ENCODE results near the gene ARHGAP24. TPM values are rescaled to one million over a fixed set of nuclear protein-coding genes. Genes with fewer than 3 reads are reported as not detected.
A peak's percentile ranks its signal among the peaks of the same experiment; 100 is the strongest.
"Not testable (repeated sequence)": the region's sequence is repeated elsewhere in the genome, so short reads cannot be mapped to it uniquely, and the experiment has no call there.

Gene ARHGAP24
- total and polyA plus RNA-seq, 12 donors, result 6.7 to 35.5 (median 23.9) TPM

DNA sequence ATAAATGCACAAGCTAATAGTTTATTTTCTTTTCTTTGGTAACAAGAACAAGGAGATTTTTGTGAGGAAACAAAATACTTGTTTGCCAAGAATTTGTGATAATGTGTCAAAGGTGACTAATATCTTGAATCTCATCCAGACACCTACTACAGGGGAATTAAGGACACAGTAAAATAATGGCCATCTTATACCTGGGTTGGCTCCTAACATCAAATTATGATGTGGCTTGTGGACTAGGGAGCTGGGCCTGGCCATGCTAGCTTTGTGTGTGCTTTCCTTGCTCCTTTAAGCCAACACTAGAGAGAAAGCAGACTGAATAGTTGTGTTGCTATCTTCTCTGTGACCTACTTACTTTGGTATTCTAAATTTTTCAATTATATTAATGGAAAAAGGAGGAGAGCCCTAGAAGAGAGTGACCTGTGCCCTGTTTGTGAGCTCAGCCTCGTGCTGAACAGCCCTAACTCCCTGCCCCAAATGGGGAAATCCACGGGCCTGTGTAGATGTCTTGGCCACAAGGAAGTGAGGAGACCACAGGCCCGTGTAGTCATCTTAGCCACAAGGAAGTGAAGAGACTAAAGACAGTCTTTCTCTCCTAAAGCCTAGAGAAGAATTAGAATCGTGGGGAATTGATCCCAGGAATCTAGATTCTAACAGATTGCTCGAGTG lies 23.3 kb downstream of the ARHGAP24 start:
- TF ChIP-seq, protein P1, sequence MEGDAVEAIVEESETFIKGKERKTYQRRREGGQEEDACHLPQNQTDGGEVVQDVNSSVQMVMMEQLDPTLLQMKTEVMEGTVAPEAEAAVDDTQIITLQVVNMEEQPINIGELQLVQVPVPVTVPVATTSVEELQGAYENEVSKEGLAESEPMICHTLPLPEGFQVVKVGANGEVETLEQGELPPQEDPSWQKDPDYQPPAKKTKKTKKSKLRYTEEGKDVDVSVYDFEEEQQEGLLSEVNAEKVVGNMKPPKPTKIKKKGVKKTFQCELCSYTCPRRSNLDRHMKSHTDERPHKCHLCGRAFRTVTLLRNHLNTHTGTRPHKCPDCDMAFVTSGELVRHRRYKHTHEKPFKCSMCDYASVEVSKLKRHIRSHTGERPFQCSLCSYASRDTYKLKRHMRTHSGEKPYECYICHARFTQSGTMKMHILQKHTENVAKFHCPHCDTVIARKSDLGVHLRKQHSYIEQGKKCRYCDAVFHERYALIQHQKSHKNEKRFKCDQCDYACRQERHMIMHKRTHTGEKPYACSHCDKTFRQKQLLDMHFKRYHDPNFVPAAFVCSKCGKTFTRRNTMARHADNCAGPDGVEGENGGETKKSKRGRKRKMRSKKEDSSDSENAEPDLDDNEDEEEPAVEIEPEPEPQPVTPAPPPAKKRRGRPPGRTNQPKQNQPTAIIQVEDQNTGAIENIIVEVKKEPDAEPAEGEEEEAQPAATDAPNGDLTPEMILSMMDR (IDR thresholded peaks at IDR 0.05), result no peak
- Histone ChIP-seq H3K9me3 (no peaks in the 10 kb centered on the region), H3K36me3 (no peaks in the 10 kb centered on the region), H3K4me1 (peaks cover 8 to 52% (median 34%) of the 10 kb centered on the region in 9 donors), H3K4me3 (no peak overlapping the region), H3K27ac (peak overlapping the region in 8 of 10 donors; percentile 34 to 77 (median 60)), H3K27me3 (no peaks in the 10 kb centered on the region)
- ATAC-seq, result peak; percentile 60 to 88 (median 80)
- no peak for DNase-seq
- 52 to 61% methylated on average over 5 of the region's 5 CpGs for WGBS, 2 donors
- intact Hi-C loops (cut with DNase I), result loop anchor here in 3 of 10 donors (10.0 kb wide), 3 partner anchors 97 to 247 kb away; no protein-coding TSS in a partner anchor

DNA sequence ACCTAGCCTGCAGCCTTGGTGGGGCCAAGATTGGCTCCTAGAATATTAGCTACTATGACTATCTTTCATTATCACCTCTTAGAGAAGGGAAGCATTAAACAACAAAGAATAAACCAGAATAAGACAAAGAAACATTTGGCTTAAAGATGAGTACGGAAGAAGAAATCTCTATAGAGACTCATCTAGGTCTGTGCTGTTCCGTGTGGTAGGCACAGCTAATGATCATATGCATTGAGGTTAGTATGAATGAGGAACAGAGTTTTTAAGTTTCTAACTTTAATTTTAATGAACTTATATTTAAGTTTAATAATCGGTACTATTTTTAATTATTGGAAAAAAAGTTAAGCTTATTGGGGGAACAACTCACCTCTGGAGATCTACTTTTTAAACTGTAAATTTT lies 24.6 kb downstream of the ARHGAP24 start:
- TF ChIP-seq, protein P1 (IDR thresholded peaks at IDR 0.05), result no peak
- no peaks in the 10 kb centered on the region for H3K27me3 ChIP-seq
- DNase-seq (no peak), ATAC-seq (no peak)
- peaks cover 0 to 8% (median 1%) of the 10 kb centered on the region in 11 donors for H3K9me3 ChIP-seq
- H3K4me1 ChIP-seq, result peaks cover 8 to 52% (median 34%) of the 10 kb centered on the region in 9 donors
- no peaks in the 10 kb centered on the region for H3K36me3 ChIP-seq
- no peak overlapping the region for H3K4me3 ChIP-seq
- H3K27ac ChIP-seq, result peak overlapping the region in 3 of 10 donors; percentile 50 to 77 (median 54)
- intact Hi-C loops (cut with DNase I), result loop anchor here in 3 of 10 donors (10.0 kb wide), 3 partner anchors 95 to 245 kb away; no protein-coding TSS in a partner anchor
- WGBS, 2 donors, result 89 to 93% methylated on average over 3 of the region's 3 CpGs

DNA sequence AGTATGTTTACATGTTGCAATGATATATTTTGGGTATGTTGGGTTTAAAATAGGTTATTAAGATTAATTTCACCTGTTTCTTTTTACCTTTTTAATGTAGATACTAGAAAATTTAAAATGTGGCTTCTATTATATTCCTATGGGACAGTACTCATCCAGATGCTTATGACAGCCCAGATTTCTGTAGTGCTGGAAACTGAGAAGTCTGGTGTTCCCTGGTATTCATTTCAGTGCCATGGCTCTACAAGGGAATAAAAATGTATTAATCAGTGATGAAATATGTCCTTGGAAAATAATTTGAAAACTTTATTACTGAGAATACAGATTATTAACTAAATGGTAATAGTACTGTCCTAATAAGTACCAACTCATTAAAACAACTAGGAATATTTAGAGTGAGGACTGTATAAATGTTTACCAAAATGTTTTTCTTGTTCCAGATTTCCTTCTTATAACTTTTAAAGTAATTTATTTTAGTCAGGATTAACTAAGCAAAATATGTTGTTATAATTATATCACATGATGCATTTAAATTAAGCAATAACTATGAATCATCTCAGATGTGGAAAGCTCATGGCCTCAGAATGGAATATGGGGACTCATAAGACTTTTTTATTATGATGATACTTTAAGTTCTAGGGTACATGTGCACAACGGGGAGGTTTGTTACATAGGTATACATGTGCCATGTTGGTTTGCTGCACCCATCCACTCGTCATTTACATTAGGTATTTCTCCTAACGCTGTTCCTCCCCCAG lies 25.3 kb downstream of the ARHGAP24 start:
- peaks cover 0 to 12% (median 4%) of the 10 kb centered on the region in 11 donors for H3K9me3 ChIP-seq
- intact Hi-C loops (cut with DNase I), result no loop called here
- DNase-seq, result no peak
- TF ChIP-seq, protein P1 (IDR thresholded peaks at IDR 0.05), result no peak
- no peak overlapping the region for H3K27ac ChIP-seq
- no peak for ATAC-seq
- H3K4me1 ChIP-seq, result peaks cover 8 to 52% (median 34%) of the 10 kb centered on the region in 9 donors
- WGBS, 2 donors, result 93 to 98% methylated on average over 3 of the region's 3 CpGs
- no peaks in the 10 kb centered on the region for H3K27me3 ChIP-seq
- H3K36me3 ChIP-seq, result no peaks in the 10 kb centered on the region
- no peak overlapping the region for H3K4me3 ChIP-seq

DNA sequence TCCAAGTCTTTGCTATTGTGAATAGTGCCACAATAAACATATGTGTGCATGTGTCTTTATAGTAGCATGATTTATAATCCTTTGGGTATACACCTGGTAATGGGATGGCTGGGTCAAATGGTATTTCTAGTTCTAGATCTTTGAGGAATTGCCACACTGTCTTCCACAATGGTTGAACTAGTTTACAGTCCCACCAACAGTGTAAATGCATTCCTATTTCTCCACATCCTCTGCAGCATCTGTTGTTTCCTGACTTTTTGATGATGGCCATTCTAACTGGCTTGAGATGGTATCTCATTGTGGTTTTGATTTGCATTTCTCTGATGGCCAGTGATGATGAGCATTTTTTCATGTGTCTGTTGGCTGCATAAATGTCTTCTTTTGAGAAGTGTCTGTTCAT lies 26.2 kb downstream of the ARHGAP24 start:
- H3K36me3 ChIP-seq; H3K27me3 ChIP-seq; intact Hi-C loops (cut with DNase I); H3K4me3 ChIP-seq; H3K27ac ChIP-seq; ATAC-seq; DNase-seq: not testable (repeated sequence)
- H3K9me3 ChIP-seq, result peaks cover 0 to 14% (median 4%) of the 10 kb centered on the region in 11 donors
- peaks cover 5 to 46% (median 32%) of the 10 kb centered on the region in 9 donors for H3K4me1 ChIP-seq
